ENCODE measurements around the gene PRTN3.
A peak's percentile ranks its signal among the peaks of the same experiment; 100 is the strongest.

PRTN3 gene

DNA sequence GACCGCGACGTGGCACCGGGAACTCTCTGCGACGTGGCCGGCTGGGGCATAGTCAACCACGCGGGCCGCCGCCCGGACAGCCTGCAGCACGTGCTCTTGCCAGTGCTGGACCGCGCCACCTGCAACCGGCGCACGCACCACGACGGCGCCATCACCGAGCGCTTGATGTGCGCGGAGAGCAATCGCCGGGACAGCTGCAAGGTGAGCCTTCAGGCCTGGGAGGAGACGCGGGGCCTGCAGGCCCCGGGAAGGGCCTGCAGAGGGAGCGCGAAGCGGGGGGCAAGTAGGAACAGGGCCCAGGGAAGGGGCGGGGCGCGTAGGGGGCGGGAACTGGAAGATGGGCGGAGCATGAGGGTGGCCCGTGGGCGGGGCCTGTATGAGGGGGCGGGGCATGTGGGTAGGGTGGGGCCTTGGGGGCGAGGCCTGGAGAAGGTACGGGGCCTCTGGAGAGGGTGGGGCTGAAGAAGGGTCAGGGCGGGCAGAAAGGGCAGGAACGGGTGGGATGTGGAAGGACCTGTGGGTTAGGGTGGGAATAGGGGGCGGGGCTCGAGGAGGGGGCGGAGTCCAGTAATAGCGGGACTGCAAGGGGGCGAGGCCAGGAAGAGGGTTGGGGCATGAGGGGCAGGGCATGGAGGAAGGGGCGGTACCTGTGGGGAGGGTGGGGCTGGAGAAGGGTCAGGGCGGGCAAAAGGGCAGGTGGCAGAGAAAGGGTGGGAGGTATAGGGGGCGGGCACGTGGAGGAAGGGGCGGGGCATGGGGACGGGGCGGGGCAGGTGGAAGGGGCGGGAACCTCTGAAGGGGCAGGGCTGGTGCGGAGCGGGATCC, 21.2 kb downstream of the PRTN3 start:
- TF ChIP-seq, protein P1, sequence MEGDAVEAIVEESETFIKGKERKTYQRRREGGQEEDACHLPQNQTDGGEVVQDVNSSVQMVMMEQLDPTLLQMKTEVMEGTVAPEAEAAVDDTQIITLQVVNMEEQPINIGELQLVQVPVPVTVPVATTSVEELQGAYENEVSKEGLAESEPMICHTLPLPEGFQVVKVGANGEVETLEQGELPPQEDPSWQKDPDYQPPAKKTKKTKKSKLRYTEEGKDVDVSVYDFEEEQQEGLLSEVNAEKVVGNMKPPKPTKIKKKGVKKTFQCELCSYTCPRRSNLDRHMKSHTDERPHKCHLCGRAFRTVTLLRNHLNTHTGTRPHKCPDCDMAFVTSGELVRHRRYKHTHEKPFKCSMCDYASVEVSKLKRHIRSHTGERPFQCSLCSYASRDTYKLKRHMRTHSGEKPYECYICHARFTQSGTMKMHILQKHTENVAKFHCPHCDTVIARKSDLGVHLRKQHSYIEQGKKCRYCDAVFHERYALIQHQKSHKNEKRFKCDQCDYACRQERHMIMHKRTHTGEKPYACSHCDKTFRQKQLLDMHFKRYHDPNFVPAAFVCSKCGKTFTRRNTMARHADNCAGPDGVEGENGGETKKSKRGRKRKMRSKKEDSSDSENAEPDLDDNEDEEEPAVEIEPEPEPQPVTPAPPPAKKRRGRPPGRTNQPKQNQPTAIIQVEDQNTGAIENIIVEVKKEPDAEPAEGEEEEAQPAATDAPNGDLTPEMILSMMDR (IDR thresholded peaks at IDR 0.05; ENCODE audit: extremely low read depth, insufficient read depth, missing control alignments), result no peak
- peak; percentile 92 for DNase-seq (ENCODE audit: low spot score)

DNA sequence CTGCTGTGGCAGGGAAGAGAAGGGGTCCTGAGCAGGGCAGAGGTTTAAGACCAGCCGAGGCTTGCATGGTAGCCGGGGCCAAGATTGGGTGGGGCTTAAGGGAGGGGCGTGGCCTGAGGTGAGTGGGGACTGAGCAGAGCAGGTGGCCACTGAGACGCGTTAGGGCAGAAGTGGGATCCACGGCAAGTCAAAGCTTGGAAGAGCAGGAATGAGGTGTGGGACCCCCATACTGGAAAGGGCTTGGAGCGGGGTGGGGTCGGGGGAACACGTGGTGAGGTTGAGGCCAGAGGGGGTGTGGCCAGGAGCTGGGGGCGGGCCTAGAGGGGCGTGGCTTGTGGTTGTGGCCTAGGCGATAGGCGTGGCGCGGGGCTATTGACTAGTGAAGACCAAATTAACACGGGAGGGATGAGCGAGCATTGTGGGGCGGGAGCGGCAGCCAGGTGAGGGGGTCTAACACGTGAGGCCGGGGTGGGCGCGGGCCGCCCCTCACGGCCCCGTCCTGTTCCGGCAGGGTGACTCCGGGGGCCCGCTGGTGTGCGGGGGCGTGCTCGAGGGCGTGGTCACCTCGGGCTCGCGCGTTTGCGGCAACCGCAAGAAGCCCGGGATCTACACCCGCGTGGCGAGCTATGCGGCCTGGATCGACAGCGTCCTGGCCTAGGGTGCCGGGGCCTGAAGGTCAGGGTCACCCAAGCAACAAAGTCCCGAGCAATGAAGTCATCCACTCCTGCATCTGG, 21.9 kb downstream of the PRTN3 start:
- peak; percentile 91 for DNase-seq (ENCODE audit: low spot score)
- in situ Hi-C loops (cut with MboI; ENCODE audit: low pct_unique_long_range_greater_than_20kb, low sequenced_read_pairs, unreplicated experiment), result loop anchor here (10.0 kb wide), 1 partner anchor 62 kb away; the partner anchor contains the start of gene ARID3A

More for the DNA sequence above, 21.2 kb downstream of the PRTN3 start:
- in situ Hi-C loops (cut with MboI; ENCODE audit: low pct_unique_long_range_greater_than_20kb, low sequenced_read_pairs, unreplicated experiment), result loop anchor here (10.0 kb wide), 1 partner anchor 63 kb away; the partner anchor contains the start of gene ARID3A

DNA sequence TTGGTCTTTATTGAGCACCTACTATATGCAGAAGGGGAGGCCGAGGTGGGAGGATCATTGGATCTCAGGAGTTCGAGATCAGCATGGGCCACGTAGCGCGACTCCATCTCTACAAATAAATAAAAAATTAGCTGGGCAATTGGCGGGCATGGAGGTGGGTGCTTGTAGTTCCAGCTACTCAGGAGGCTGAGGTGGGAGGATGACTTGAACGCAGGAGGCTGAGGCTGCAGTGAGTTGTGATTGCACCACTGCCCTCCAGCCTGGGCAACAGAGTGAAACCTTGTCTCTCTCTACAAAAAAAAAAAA, 22.5 kb downstream of the PRTN3 start:
- no peak for DNase-seq (ENCODE audit: low spot score)
- in situ Hi-C loops (cut with MboI; ENCODE audit: low pct_unique_long_range_greater_than_20kb, low sequenced_read_pairs, unreplicated experiment), result loop anchor here (10.0 kb wide), 1 partner anchor 62 kb away; the partner anchor contains the start of gene ARID3A
- TF ChIP-seq, protein P1 (IDR thresholded peaks at IDR 0.05; ENCODE audit: extremely low read depth, insufficient read depth, missing control alignments), result no peak

More for the DNA sequence above, 21.9 kb downstream of the PRTN3 start:
- TF ChIP-seq, protein P1 (IDR thresholded peaks at IDR 0.05; ENCODE audit: extremely low read depth, insufficient read depth, missing control alignments), result no peak

DNA sequence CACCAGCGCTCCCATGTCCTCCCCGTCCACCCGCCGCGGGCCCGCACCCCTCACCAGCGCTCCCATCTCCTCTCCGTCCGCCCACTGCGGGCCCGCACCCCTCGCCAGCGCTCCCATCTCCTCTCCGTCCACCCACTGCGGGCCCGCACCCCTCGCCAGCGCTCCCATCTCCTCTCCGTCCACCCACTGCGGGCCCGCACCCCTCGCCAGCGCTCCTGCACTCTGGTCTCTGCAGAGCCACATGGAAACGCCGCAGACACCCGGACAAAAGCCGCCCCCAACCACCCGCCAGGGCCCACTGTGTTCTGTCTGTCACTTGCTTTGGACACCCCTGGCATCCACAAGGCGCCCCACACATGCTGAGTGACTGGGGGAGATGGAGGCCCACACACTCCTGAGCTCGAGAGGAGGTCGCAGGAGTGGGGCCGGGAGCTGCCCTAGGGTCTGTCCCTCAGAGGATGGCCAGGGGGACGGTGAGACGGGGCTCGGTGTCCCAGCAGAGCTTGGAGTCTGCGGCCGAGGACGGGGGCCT, 26.0 kb downstream of the PRTN3 start:
- DNase-seq (ENCODE audit: low spot score), result no peak
- in situ Hi-C loops (cut with MboI; ENCODE audit: low pct_unique_long_range_greater_than_20kb, low sequenced_read_pairs, unreplicated experiment), result loop anchor here (10.0 kb wide), 1 partner anchor 58 kb away; the partner anchor contains the start of gene ARID3A
- TF ChIP-seq, protein P1 (IDR thresholded peaks at IDR 0.05; ENCODE audit: extremely low read depth, insufficient read depth, missing control alignments), result no peak

DNA sequence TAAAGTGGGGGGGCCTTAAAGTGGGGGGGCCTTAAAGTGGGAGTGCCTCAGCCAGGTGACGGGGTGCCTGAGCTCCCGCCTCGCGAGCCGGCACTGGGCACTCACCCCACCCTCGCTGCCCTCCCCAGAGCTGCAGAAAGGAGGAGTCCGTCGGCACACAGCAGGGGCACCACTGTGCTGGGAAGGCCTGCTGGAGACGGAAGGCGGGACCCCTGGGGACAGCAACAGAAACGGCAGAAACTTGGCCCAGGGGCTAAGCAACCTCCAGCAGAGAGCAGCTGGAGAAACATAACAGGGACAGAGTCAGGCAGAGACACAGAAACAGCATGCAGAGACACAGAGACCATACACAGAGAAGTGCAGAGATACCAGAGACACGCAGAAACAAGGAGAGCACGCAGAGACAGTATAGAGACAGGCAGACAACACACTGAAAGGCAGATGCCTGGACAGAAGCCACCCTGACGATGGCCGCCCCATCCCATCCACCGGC, 26.5 kb downstream of the PRTN3 start:
- DNase-seq (ENCODE audit: low spot score), result no peak

More for the DNA sequence above, 26.5 kb downstream of the PRTN3 start:
- in situ Hi-C loops (cut with MboI; ENCODE audit: low pct_unique_long_range_greater_than_20kb, low sequenced_read_pairs, unreplicated experiment), result loop anchor here (10.0 kb wide), 1 partner anchor 57 kb away; the partner anchor contains the start of gene ARID3A
- TF ChIP-seq, protein P1 (IDR thresholded peaks at IDR 0.05; ENCODE audit: extremely low read depth, insufficient read depth, missing control alignments), result no peak

All from GM13977 (cell line).